Measurements from ENCODE around the gene PDZD2. TPM values are rescaled to one million over a fixed set of nuclear protein-coding genes. Genes with fewer than 3 reads are reported as not detected.
"Not testable (repeated sequence)": the region's sequence is repeated elsewhere in the genome, so short reads cannot be mapped to it uniquely, and the experiment has no call there.

PDZD2 gene
- total RNA-seq, 2 donors from 2014 or later = 6.6 to 14.6 TPM

DNA sequence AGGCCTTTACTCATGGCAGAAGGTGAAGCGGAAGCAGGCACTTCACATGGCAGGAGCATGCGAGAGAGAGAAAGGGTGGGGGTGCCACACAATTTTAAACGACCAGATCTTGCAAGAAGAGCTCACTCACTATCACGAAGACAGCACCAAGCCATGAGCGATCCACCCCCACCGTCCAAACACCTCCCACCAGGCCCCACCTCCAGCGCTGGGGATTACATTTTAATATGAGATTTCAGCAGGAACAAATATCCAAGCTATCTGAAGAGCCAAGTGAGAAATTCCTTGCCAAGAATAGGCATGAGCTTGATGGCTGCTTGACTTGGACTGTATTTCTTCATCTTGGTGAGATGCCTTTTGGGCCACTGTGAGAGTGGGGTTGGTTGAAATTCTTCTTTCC lies 88.0 kb downstream of the PDZD2 start:
- Mint-ChIP-seq H3K4me1 (peaks cover 3% of the 10 kb centered on the region), H3K4me3 (no peak overlapping the region), H3K27me3 (ENCODE audit: insufficient read depth) (no peaks in the 10 kb centered on the region), H3K27ac (no peak overlapping the region), H3K9me3 (no peaks in the 10 kb centered on the region), H3K36me3 (ENCODE audit: low read depth) (no peaks in the 10 kb centered on the region)
- Histone ChIP-seq H3K36me3 (ENCODE audit: control insufficient read depth, insufficient read depth, low read length) (no peaks in the 10 kb centered on the region), H3K4me3 (ENCODE audit: low read length) (no peak overlapping the region), H3K9ac (ENCODE audit: extremely low read depth, low read length, poor library complexity, severe bottlenecking) (no peak overlapping the region), H3K9me3 (ENCODE audit: control insufficient read depth, low read length) (no peaks in the 10 kb centered on the region), H3K27me3 (ENCODE audit: control insufficient read depth, insufficient read depth, low read length, poor library complexity, severe bottlenecking) (no peaks in the 10 kb centered on the region), H3K4me1 (ENCODE audit: control insufficient read depth, insufficient read depth, low read length) (no peaks in the 10 kb centered on the region), H3K27ac (ENCODE audit: low read depth, low read length) (no peak overlapping the region)
- 88 to 93% methylated on average over 1 to 7 of the region's 7 CpGs for WGBS, 2 experiments (ENCODE audit: insufficient coverage in 1 of 2, insufficient read length in 1 of 2)
- no peak for DNase-seq
- no peak for TF ChIP-seq CTCF (conservative IDR thresholded peaks at IDR 0.05)

GRCh38 chr5:31728039-31728438 lies 89.1 kb downstream of the PDZD2 start:
- 94 to 100% methylated on average over 1 to 3 of the region's 3 CpGs for WGBS, 2 experiments (ENCODE audit: insufficient coverage in 1 of 2, insufficient read length in 1 of 2)
- H3K4me1 ChIP-seq (ENCODE audit: control insufficient read depth, insufficient read depth, low read length) = no peaks in the 10 kb centered on the region

GRCh38 chr5:31728806-31729205 lies 89.9 kb downstream of the PDZD2 start:
- WGBS, 2 experiments (ENCODE audit: insufficient coverage in 1 of 2, insufficient read length in 1 of 2) = 97% methylated on average over 10 of the region's 10 CpGs; no CpG with 5 or more reads in 1 of the 2 experiments
- not testable (repeated sequence) for H3K27ac ChIP-seq (ENCODE audit: low read depth, low read length)

More at GRCh38 chr5:31728039-31728438, 89.1 kb downstream of the PDZD2 start:
- no peak for DNase-seq
- Mint-ChIP-seq H3K36me3 (ENCODE audit: low read depth) (no peaks in the 10 kb centered on the region), H3K4me1 (peaks cover 3% of the 10 kb centered on the region), H3K27me3 (ENCODE audit: insufficient read depth) (no peaks in the 10 kb centered on the region), H3K27ac (no peak overlapping the region), H3K9me3 (no peaks in the 10 kb centered on the region), H3K4me3 (no peak overlapping the region)
- no peak for TF ChIP-seq CTCF (conservative IDR thresholded peaks at IDR 0.05)
- no peak overlapping the region for H3K4me3 ChIP-seq (ENCODE audit: low read length)
- H3K9me3 ChIP-seq (ENCODE audit: control insufficient read depth, low read length) = no peaks in the 10 kb centered on the region
- no peak overlapping the region for H3K9ac ChIP-seq (ENCODE audit: extremely low read depth, low read length, poor library complexity, severe bottlenecking)
- H3K27ac ChIP-seq (ENCODE audit: low read depth, low read length) = no peak overlapping the region
- H3K36me3 ChIP-seq (ENCODE audit: control insufficient read depth, insufficient read depth, low read length) = no peaks in the 10 kb centered on the region
- no peaks in the 10 kb centered on the region for H3K27me3 ChIP-seq (ENCODE audit: control insufficient read depth, insufficient read depth, low read length, poor library complexity, severe bottlenecking)

DNA sequence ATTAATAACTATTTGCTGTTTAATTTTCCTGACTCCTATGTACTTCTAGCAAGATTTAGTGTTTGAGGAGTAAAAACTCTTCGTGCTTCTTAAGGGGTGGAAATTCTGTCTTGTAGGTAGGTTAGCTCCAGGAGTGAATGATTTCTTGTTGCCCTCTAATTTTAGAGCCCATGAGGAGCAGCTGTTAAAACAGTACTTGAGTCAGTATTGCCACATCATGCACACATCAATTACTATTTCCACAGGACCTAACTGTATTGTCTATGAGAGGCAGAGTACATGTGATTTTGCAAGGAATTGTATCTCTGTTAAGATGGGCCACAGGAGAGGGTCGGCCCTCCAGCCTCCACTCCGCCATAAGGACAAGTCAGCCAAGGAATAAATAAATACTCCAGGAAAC lies 91.2 kb downstream of the PDZD2 start:
- Histone ChIP-seq H3K9me3 (ENCODE audit: control insufficient read depth, low read length) (no peaks in the 10 kb centered on the region), H3K4me3 (ENCODE audit: low read length) (no peak overlapping the region), H3K27me3 (ENCODE audit: control insufficient read depth, insufficient read depth, low read length, poor library complexity, severe bottlenecking) (no peaks in the 10 kb centered on the region), H3K9ac (ENCODE audit: extremely low read depth, low read length, poor library complexity, severe bottlenecking) (no peak overlapping the region), H3K27ac (ENCODE audit: low read depth, low read length) (no peak overlapping the region), H3K4me1 (ENCODE audit: control insufficient read depth, insufficient read depth, low read length) (no peaks in the 10 kb centered on the region), H3K36me3 (ENCODE audit: control insufficient read depth, insufficient read depth, low read length) (no peaks in the 10 kb centered on the region)
- Mint-ChIP-seq H3K27ac (peak overlapping the region; percentile 16), H3K4me1 (peaks cover 5% of the 10 kb centered on the region), H3K4me3 (no peak overlapping the region), H3K9me3 (no peaks in the 10 kb centered on the region), H3K36me3 (ENCODE audit: low read depth) (no peaks in the 10 kb centered on the region), H3K27me3 (ENCODE audit: insufficient read depth) (no peaks in the 10 kb centered on the region)
- DNase-seq = no peak
- WGBS, 2 experiments (ENCODE audit: insufficient coverage in 1 of 2, insufficient read length in 1 of 2) = 91% methylated on average over 2 of the region's 3 CpGs; no CpG with 5 or more reads in 1 of the 2 experiments
- TF ChIP-seq CTCF (conservative IDR thresholded peaks at IDR 0.05) = no peak

More at GRCh38 chr5:31728806-31729205, 89.9 kb downstream of the PDZD2 start:
- H3K27me3 ChIP-seq (ENCODE audit: control insufficient read depth, insufficient read depth, low read length, poor library complexity, severe bottlenecking); H3K27me3 Mint-ChIP-seq (ENCODE audit: insufficient read depth); DNase-seq; H3K9me3 Mint-ChIP-seq; H3K27ac Mint-ChIP-seq; H3K9me3 ChIP-seq (ENCODE audit: control insufficient read depth, low read length); H3K36me3 Mint-ChIP-seq (ENCODE audit: low read depth); H3K4me3 ChIP-seq (ENCODE audit: low read length); H3K4me1 Mint-ChIP-seq; H3K36me3 ChIP-seq (ENCODE audit: control insufficient read depth, insufficient read depth, low read length); H3K4me3 Mint-ChIP-seq; H3K4me1 ChIP-seq (ENCODE audit: control insufficient read depth, insufficient read depth, low read length); H3K9ac ChIP-seq (ENCODE audit: extremely low read depth, low read length, poor library complexity, severe bottlenecking): not testable (repeated sequence)
